Panc1 (cell line): ENCODE results near the gene NELL2. TPM values are rescaled to one million over a fixed set of nuclear protein-coding genes. Genes with fewer than 3 reads are reported as not detected.

Experiments
- ATAC-seq: fragments of 200-7000 bp; cut with Tn5 transposase; 2 replicates; pipeline ENCODE4 v1.9.1; 2020; ENCODE audit warnings: mild to moderate bottlenecking, moderate library complexity
- BruUV-seq: library from RNA; stranded (reverse); fragments of 400-500 nt; replicated peaks from 2 replicates; lab custom pipeline; 2021; lab: Mats Ljungman, UMichigan
- CTCF ChIA-PET: fragments of 300-600 bp; sonication (Branson Sonifier 250); formaldehyde crosslinking; loops from one replicate; lab custom pipeline; 2022; ENCODE audit warnings: antibody characterized with exemption; lab: Charles Lee
- POLR2A ChIA-PET: fragments of 300-600 bp; sonication (Branson Sonifier 250); formaldehyde crosslinking; loops from one replicate; lab custom pipeline; 2022; ENCODE audit warnings: antibody characterized with exemption; lab: Charles Lee
- DNase-seq: peaks from one replicate; pipeline ENCODE4 v3.0.0-alpha.2; 2010; ENCODE audit warnings: low read depth, low spot score
- H3K27ac ChIP-seq: 2 replicates; pipeline ENCODE4 v1.5.1; 2011; ENCODE audit warnings: mild to moderate bottlenecking, low read length, inconsistent platforms
- H3K27me3 ChIP-seq: fragments of 200-500 bp; sonication (Bioruptor generic); 2 replicates; pipeline ENCODE4 v1.6.0; 2014; ENCODE audit warnings: low read length, inconsistent platforms; ENCODE audit not compliant: control insufficient read depth, insufficient read depth
- H3K36me3 ChIP-seq: fragments of 200-500 bp; sonication (Bioruptor generic); 2 replicates; pipeline ENCODE4 v1.5.1; 2014; ENCODE audit warnings: inconsistent platforms, mild to moderate bottlenecking, low read length, moderate library complexity; ENCODE audit not compliant: control insufficient read depth, insufficient read depth
- H3K4me1 ChIP-seq: 2 replicates; pipeline ENCODE4 v1.5.1; 2011; ENCODE audit warnings: inconsistent platforms, mild to moderate bottlenecking, low read length, moderate library complexity; ENCODE audit not compliant: control insufficient read depth, insufficient read depth
- H3K4me3 ChIP-seq, 2 experiments: 2 replicates each; pipeline ENCODE4 v1.5.1; 2011 to 2012; ENCODE audit warnings: low read depth in 2 of 2, low read length in 2 of 2, mild to moderate bottlenecking in 2 of 2, inconsistent platforms in 1 of 2, moderate library complexity in 1 of 2
- H3K9me3 ChIP-seq: fragments of 200-500 bp; sonication (Bioruptor generic); 2 replicates; pipeline ENCODE4 v1.5.1; 2014; ENCODE audit warnings: low read depth, mild to moderate bottlenecking, inconsistent platforms, low read length, moderate library complexity; ENCODE audit not compliant: control insufficient read depth, insufficient read depth
- CTCF ChIP-seq: fragments of 450-650 bp; IDR thresholded peaks from 2 replicates; pipeline ENCODE4 v1.5.1; 2017; ENCODE audit warnings: mild to moderate bottlenecking
- POLR2AphosphoS5 ChIP-seq: IDR thresholded peaks from 2 replicates; pipeline ENCODE4 v1.6.1; 2012; ENCODE audit warnings: mild to moderate bottlenecking, low read depth, low read length, moderate library complexity
- REST ChIP-seq, 2 experiments: IDR thresholded peaks; 2 replicates each; pipeline ENCODE4 v1.6.1; 2011 to 2012; ENCODE audit warnings: low read depth in 2 of 2, control low read depth in 1 of 2, low read length in 1 of 2, mild to moderate bottlenecking in 1 of 2, moderate library complexity in 1 of 2; ENCODE audit not compliant: insufficient read depth in 1 of 2
- SIN3A ChIP-seq: IDR thresholded peaks from 2 replicates; pipeline ENCODE4 v1.6.1; 2012; ENCODE audit warnings: low read depth, mild to moderate bottlenecking, low read length, moderate library complexity, borderline replicate concordance; ENCODE audit not compliant: insufficient read depth
- TCF7L2 ChIP-seq: IDR thresholded peaks from 2 replicates; pipeline ENCODE4 v1.6.1; 2011; ENCODE audit warnings: mild to moderate bottlenecking, low read depth, low read length, inconsistent platforms
- in situ Hi-C: cut with HindIII; loops from 2 replicates; pipeline ENCODE4 v1.10.0; 2016; ENCODE audit warnings: low sequenced_read_pairs, low pct_unique_long_range_greater_than_20kb
- intact Hi-C: fragments of 100-400 bp; cut with micrococcal nuclease; formaldehyde crosslinking; loops from one replicate; pipeline ENCODE4 v1.10.0; 2022; ENCODE audit not compliant: unreplicated experiment
- total RNA-seq: library from RNA; stranded (reverse); gene quantifications from one replicate; pipeline ENCODE4 v1.2.1, GENCODE V29; 2021; ENCODE audit not compliant: unreplicated experiment

NELL2 gene
- total RNA-seq, 1 experiment from 2014 or later, result 0.28 TPM

- Histone ChIP-seq H3K4me1 (no peaks in the 10 kb centered on the region), H3K36me3 (no peaks in the 10 kb centered on the region), H3K27me3 (no peaks in the 10 kb centered on the region), H3K4me3 (no peak overlapping the region), H3K9me3 (no peaks in the 10 kb centered on the region; the same call in 1 of the 2 replicates), H3K27ac (no peak overlapping the region)
- ChIA-PET POLR2A (no interaction called here), CTCF (no interaction called here)
- in situ Hi-C loops, result no loop called here
- DNase-seq, result no peak
- no TSS peak for BruUV-seq
- ATAC-seq, result no peak
- TF ChIP-seq SIN3A (no peak), POLR2AphosphoS5 (no peak), CTCF (no peak), REST (IDR thresholded peaks at IDR 0.05; ENCODE audit: insufficient read depth in 1 of 2, low read depth in 2 of 2, low read length in 1 of 2) (no peak), TCF7L2 (no peak)
- intact Hi-C loops, result no loop called here
Measured at GRCh38 chr12:44462729-44463128, 413.4 kb downstream of the NELL2 start.

- POLR2A ChIA-PET, result no interaction called here
- H3K27me3 ChIP-seq, result no peaks in the 10 kb centered on the region
- no TSS peak for BruUV-seq
- no peak overlapping the region for H3K27ac ChIP-seq
- ATAC-seq, result no peak
- TF ChIP-seq CTCF (no peak), SIN3A (no peak), POLR2AphosphoS5 (no peak)
- no peak overlapping the region for H3K4me3 ChIP-seq
- no peak for DNase-seq
- in situ Hi-C loops (no loop called here), intact Hi-C loops (no loop called here)
- H3K4me1 ChIP-seq, result no peaks in the 10 kb centered on the region
- no peaks in the 10 kb centered on the region; the same call in 1 of the 2 replicates for H3K9me3 ChIP-seq
- CTCF ChIA-PET, result no interaction called here
- no peaks in the 10 kb centered on the region for H3K36me3 ChIP-seq
Measured at GRCh38 chr12:44460261-44460660, 415.9 kb downstream of the NELL2 start.
